GM12878 (cell line): Measurements from ENCODE around the gene NCBP1. TPM values are rescaled to one million over a fixed set of nuclear protein-coding genes. Genes with fewer than 3 reads are reported as not detected.
A peak's percentile ranks its signal among the peaks of the same experiment; 100 is the strongest.

Source experiments
- BHLHE40 ChIP-seq, 2 experiments: fragments of 450-650 bp in 1 of 2; IDR thresholded peaks; 2 replicates each; pipeline ENCODE4 v1.6.1; 2011 to 2017; ENCODE audit warnings: low read depth in 2 of 2, borderline replicate concordance in 1 of 2, improper control_type of control experiment in 1 of 2, low read length in 1 of 2, mild to moderate bottlenecking in 1 of 2
- CEBPZ ChIP-seq: fragments of 150-350 bp; IDR thresholded peaks from 2 replicates; pipeline ENCODE4 v1.6.1; 2016; ENCODE audit warnings: low read depth, low read length
- PML ChIP-seq: IDR thresholded peaks from 2 replicates; pipeline ENCODE4 v1.6.1; 2012; ENCODE audit warnings: low read length, inconsistent platforms
- RCOR1 ChIP-seq: conservative IDR thresholded peaks from 2 replicates; pipeline ENCODE4 v1.6.1; 2012; ENCODE audit warnings: low read depth, low read length, improper control_type of control experiment
- SIX5 ChIP-seq: IDR thresholded peaks from 2 replicates; pipeline ENCODE4 v1.6.1; 2011; ENCODE audit warnings: mild to moderate bottlenecking, low read depth, low read length, moderate library complexity; ENCODE audit not compliant: severe bottlenecking
- SMAD5 ChIP-seq: IDR thresholded peaks from 2 replicates; pipeline ENCODE4 v1.6.1; 2016; ENCODE audit warnings: antibody characterized with exemption, low read depth
- SMARCA5 ChIP-seq: fragments of 450-650 bp; IDR thresholded peaks from 2 replicates; pipeline ENCODE4 v1.6.1; 2017; ENCODE audit warnings: mild to moderate bottlenecking
- STAT3 ChIP-seq: IDR thresholded peaks from 2 replicates; pipeline ENCODE4 v1.6.1; 2011; ENCODE audit warnings: low read depth, low read length, improper control_type of control experiment
- SUZ12 ChIP-seq: fragments of 200-600 bp; sonication (generic); IDR thresholded peaks from one replicate; pipeline ENCODE4 v1.6.1; 2018; ENCODE audit warnings: antibody characterized with exemption, mild to moderate bottlenecking; ENCODE audit not compliant: unreplicated experiment
- TARDBP ChIP-seq: IDR thresholded peaks from 2 replicates; pipeline ENCODE4 v1.6.1; 2016; ENCODE audit warnings: borderline replicate concordance
- TBL1XR1 ChIP-seq: IDR thresholded peaks from 2 replicates; pipeline ENCODE4 v1.6.1; 2012; ENCODE audit warnings: low read depth, low read length, improper control_type of control experiment
- YBX1 ChIP-seq: fragments of 450-650 bp; IDR thresholded peaks from 2 replicates; pipeline ENCODE4 v1.6.1; 2016; ENCODE audit warnings: antibody characterized with exemption
- polyA plus RNA-seq, 11 experiments: library from polyadenylated mRNA; depleted of rRNA in 4 of 11; unstranded in 6 of 11; stranded (reverse) in 5 of 11; fragments of >200 nt; fragmentation: Nextera tagmentation in 4 of 11; fragmentation: Illumina TruSeq in 1 of 11; extraction: Ambion mirVana in 4 of 11; extraction: Trizol in 1 of 11; gene quantifications; 1 replicate in 1 of 11; 2 replicates in 10 of 11; pipeline versions ENCODE4 v1.2.1 to v1.2.3, GENCODE V29; 2011 to 2016; ENCODE audit warnings: inconsistent platforms in 2 of 11, missing spikeins in 2 of 11, low read depth in 1 of 11
- total RNA-seq, 4 experiments: library from RNA; depleted of rRNA in 3 of 4; stranded (reverse); fragments of >200 nt in 3 of 4; fragmentation: Illumina TruSeq in 1 of 4; extraction: Trizol in 1 of 4; gene quantifications; 2 replicates each; pipeline versions ENCODE4 v1.2.1 to v1.2.3, GENCODE V29; 2013 to 2021
- TF ChIP-seq, protein P1 (sequence below): fragments of 450-650 bp; IDR thresholded peaks from 2 replicates; pipeline ENCODE4 v1.6.1; 2016; ENCODE audit warnings: mild to moderate bottlenecking
- TF ChIP-seq, protein P2 (sequence below): fragments of 450-650 bp; IDR thresholded peaks from 2 replicates; pipeline ENCODE4 v1.6.1; 2017; ENCODE audit warnings: mild to moderate bottlenecking, moderate library complexity
- TF ChIP-seq, protein P3 (sequence below): fragments of 450-650 bp; IDR thresholded peaks from 2 replicates; pipeline ENCODE4 v1.6.1; 2016; ENCODE audit warnings: mild to moderate bottlenecking, moderate library complexity, borderline replicate concordance

Gene NCBP1
- total and polyA plus RNA-seq, 10 of the 15 experiments (the other 5 are each of a cell fraction or from before 2014, with no cell fraction given): 14.7 to 70.9 (median 36.0) TPM

DNA sequence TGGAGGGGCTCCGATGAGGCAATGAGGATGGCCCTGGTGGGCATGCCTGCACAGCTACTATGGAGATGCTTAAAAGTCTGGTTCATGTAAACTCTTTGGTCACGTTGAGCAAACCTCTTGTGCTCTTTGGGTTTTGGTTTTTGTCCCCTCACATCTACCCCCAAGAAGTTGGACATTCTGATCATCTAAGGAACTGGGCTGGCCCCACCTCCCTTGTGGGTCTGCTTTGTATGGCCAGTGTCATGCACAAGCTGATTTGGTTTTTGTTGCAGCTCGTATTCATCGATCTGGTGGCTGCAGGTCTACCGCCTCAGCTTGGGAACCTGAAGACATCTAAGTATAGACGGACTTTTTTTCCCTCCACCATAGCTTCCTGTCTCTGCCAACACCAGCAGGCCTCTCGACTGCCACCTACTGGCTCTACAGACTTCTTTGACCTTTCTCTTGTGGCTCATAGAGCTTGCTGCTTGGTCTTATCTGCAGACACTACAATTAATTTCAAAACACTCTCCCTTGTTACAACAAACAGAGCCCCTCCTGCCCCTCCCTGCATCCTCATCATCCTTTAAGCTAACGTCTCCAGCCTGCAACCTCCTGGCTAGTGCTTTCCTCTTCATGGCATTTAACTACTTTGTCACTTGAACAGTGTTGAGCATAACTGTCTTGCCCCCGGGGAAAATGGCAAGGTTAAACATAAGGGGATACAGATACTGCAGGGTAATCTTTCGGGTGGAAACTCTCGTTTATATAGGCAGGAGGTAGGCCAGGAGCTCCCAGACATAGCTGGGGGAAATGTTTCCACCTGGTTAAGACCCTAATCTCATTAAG lies 34.9 kb upstream of the NCBP1 start (continued):
- TF ChIP-seq, protein P1, sequence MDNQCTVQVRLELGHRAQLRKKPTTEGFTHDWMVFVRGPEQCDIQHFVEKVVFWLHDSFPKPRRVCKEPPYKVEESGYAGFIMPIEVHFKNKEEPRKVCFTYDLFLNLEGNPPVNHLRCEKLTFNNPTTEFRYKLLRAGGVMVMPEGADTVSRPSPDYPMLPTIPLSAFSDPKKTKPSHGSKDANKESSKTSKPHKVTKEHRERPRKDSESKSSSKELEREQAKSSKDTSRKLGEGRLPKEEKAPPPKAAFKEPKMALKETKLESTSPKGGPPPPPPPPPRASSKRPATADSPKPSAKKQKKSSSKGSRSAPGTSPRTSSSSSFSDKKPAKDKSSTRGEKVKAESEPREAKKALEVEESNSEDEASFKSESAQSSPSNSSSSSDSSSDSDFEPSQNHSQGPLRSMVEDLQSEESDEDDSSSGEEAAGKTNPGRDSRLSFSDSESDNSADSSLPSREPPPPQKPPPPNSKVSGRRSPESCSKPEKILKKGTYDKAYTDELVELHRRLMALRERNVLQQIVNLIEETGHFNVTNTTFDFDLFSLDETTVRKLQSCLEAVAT: no peak
- no peak for TF ChIP-seq TARDBP
- no peak for TF ChIP-seq TBL1XR1
- TF ChIP-seq STAT3: no peak
- TF ChIP-seq RCOR1: no peak
- TF ChIP-seq, protein P2, sequence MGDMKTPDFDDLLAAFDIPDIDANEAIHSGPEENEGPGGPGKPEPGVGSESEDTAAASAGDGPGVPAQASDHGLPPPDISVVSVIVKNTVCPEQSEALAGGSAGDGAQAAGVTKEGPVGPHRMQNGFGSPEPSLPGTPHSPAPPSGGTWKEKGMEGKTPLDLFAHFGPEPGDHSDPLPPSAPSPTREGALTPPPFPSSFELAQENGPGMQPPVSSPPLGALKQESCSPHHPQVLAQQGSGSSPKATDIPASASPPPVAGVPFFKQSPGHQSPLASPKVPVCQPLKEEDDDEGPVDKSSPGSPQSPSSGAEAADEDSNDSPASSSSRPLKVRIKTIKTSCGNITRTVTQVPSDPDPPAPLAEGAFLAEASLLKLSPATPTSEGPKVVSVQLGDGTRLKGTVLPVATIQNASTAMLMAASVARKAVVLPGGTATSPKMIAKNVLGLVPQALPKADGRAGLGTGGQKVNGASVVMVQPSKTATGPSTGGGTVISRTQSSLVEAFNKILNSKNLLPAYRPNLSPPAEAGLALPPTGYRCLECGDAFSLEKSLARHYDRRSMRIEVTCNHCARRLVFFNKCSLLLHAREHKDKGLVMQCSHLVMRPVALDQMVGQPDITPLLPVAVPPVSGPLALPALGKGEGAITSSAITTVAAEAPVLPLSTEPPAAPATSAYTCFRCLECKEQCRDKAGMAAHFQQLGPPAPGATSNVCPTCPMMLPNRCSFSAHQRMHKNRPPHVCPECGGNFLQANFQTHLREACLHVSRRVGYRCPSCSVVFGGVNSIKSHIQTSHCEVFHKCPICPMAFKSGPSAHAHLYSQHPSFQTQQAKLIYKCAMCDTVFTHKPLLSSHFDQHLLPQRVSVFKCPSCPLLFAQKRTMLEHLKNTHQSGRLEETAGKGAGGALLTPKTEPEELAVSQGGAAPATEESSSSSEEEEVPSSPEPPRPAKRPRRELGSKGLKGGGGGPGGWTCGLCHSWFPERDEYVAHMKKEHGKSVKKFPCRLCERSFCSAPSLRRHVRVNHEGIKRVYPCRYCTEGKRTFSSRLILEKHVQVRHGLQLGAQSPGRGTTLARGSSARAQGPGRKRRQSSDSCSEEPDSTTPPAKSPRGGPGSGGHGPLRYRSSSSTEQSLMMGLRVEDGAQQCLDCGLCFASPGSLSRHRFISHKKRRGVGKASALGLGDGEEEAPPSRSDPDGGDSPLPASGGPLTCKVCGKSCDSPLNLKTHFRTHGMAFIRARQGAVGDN: no peak
- peak in 1 of 2 experiments; percentile 36; a peak in 1 of 4 replicates for TF ChIP-seq BHLHE40 (IDR thresholded peaks at IDR 0.05; ENCODE audit: borderline replicate concordance in 1 of 2, low read depth in 2 of 2, low read length in 1 of 2)
- TF ChIP-seq SMARCA5: 0 out of 2 replicates have a peak, but pooled peaks have one; percentile 64
- TF ChIP-seq SMAD5: no peak
- TF ChIP-seq, protein P3, sequence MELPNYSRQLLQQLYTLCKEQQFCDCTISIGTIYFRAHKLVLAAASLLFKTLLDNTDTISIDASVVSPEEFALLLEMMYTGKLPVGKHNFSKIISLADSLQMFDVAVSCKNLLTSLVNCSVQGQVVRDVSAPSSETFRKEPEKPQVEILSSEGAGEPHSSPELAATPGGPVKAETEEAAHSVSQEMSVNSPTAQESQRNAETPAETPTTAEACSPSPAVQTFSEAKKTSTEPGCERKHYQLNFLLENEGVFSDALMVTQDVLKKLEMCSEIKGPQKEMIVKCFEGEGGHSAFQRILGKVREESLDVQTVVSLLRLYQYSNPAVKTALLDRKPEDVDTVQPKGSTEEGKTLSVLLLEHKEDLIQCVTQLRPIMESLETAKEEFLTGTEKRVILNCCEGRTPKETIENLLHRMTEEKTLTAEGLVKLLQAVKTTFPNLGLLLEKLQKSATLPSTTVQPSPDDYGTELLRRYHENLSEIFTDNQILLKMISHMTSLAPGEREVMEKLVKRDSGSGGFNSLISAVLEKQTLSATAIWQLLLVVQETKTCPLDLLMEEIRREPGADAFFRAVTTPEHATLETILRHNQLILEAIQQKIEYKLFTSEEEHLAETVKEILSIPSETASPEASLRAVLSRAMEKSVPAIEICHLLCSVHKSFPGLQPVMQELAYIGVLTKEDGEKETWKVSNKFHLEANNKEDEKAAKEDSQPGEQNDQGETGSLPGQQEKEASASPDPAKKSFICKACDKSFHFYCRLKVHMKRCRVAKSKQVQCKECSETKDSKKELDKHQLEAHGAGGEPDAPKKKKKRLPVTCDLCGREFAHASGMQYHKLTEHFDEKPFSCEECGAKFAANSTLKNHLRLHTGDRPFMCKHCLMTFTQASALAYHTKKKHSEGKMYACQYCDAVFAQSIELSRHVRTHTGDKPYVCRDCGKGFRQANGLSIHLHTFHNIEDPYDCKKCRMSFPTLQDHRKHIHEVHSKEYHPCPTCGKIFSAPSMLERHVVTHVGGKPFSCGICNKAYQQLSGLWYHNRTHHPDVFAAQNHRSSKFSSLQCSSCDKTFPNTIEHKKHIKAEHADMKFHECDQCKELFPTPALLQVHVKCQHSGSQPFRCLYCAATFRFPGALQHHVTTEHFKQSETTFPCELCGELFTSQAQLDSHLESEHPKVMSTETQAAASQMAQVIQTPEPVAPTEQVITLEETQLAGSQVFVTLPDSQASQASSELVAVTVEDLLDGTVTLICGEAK: no peak
- TF ChIP-seq PML: no peak
- TF ChIP-seq SIX5: no peak
- TF ChIP-seq YBX1: no peak
- no peak for TF ChIP-seq CEBPZ
- TF ChIP-seq SUZ12: no peak
